ENCODE results near the gene TPD52L1.

TPD52L1 gene

GRCh38 chr6:125207956-125208355 lies 54.4 kb downstream of the TPD52L1 start:
- no peak for TF ChIP-seq CTCF (IDR thresholded peaks at IDR 0.05; ENCODE audit: insufficient read depth, missing control alignments)
- DNase-seq (ENCODE audit: insufficient read length, low spot score) (no peak), FAIRE-seq (no peak)

- DNase-seq (ENCODE audit: insufficient read length, low spot score) = no peak
- TF ChIP-seq CTCF (IDR thresholded peaks at IDR 0.05; ENCODE audit: insufficient read depth, missing control alignments) = no peak
- no peak for FAIRE-seq
Measured at GRCh38 chr6:125208625-125209249, 55.2 kb downstream of the TPD52L1 start.

- no peak for FAIRE-seq
- DNase-seq (ENCODE audit: insufficient read length, low spot score) = no peak
- TF ChIP-seq CTCF (IDR thresholded peaks at IDR 0.05; ENCODE audit: insufficient read depth, missing control alignments) = no peak
Measured at GRCh38 chr6:125210667-125211066, 57.1 kb downstream of the TPD52L1 start.

GRCh38 chr6:125211352-125211751 lies 57.8 kb downstream of the TPD52L1 start:
- DNase-seq (ENCODE audit: insufficient read length, low spot score) (no peak), FAIRE-seq (no peak)
- no peak for TF ChIP-seq CTCF (IDR thresholded peaks at IDR 0.05; ENCODE audit: insufficient read depth, missing control alignments)

GRCh38 chr6:125212377-125212776 lies 58.8 kb downstream of the TPD52L1 start:
- FAIRE-seq = no peak
- no peak for TF ChIP-seq CTCF (IDR thresholded peaks at IDR 0.05; ENCODE audit: insufficient read depth, missing control alignments)
- no peak for DNase-seq (ENCODE audit: insufficient read length, low spot score)

- FAIRE-seq (no peak), DNase-seq (ENCODE audit: insufficient read length, low spot score) (no peak)
Measured at GRCh38 chr6:125213939-125214338, 60.4 kb downstream of the TPD52L1 start.

More at GRCh38 chr6:125213939-125214338, 60.4 kb downstream of the TPD52L1 start:
- no peak for TF ChIP-seq CTCF (IDR thresholded peaks at IDR 0.05; ENCODE audit: insufficient read depth, missing control alignments)
